CD14-positive monocyte (primary cell): ENCODE measurements around the gene SBF2. TPM values are rescaled to one million over a fixed set of nuclear protein-coding genes. Genes with fewer than 3 reads are reported as not detected.

Experiments
- DNase-seq, 3 donors: peaks; one replicate each; pipeline ENCODE4 v3.0.0-alpha.2; 2011 to 2022
- H2AFZ ChIP-seq: 2 replicates; pipeline ENCODE4 v1.6.0; 2012; ENCODE audit warnings: mild to moderate bottlenecking, low read depth, low read length, inconsistent platforms; ENCODE audit not compliant: insufficient read depth, poor library complexity, severe bottlenecking
- H3K27ac ChIP-seq, 2 donors: 1 replicate in 1 of 2; 2 replicates in 1 of 2; pipeline ENCODE4 v1.5.1; 2012 to 2013; ENCODE audit warnings: low read length in 2 of 2, control low read depth in 1 of 2, inconsistent platforms in 1 of 2, low read depth in 1 of 2, mild to moderate bottlenecking in 1 of 2
- H3K27me3 ChIP-seq, 2 donors: one replicate each; pipeline versions ENCODE4 v1.6.0 to v1.6.1; 2011 to 2013; ENCODE audit warnings: low read length in 2 of 2; ENCODE audit not compliant: control insufficient read depth in 2 of 2, insufficient read depth in 2 of 2
- H3K36me3 ChIP-seq, 2 donors: replicated peaks in 1 of 2; 1 replicate in 1 of 2; 2 replicates in 1 of 2; pipeline versions ENCODE4 v1.5.1 to v1.6.1; 2012 to 2013; ENCODE audit warnings: low read length in 2 of 2, control low read depth in 1 of 2, inconsistent platforms in 1 of 2, mild to moderate bottlenecking in 1 of 2; ENCODE audit not compliant: insufficient read depth in 2 of 2, control insufficient read depth in 1 of 2
- H3K4me1 ChIP-seq, 2 donors: 1 replicate in 1 of 2; 2 replicates in 1 of 2; pipeline versions ENCODE4 v1.5.1 to v1.6.1; 2012 to 2013; ENCODE audit warnings: low read length in 2 of 2, control low read depth in 1 of 2, inconsistent platforms in 1 of 2, mild to moderate bottlenecking in 1 of 2, moderate library complexity in 1 of 2; ENCODE audit not compliant: insufficient read depth in 2 of 2, control insufficient read depth in 1 of 2
- H3K4me2 ChIP-seq: replicated peaks from 2 replicates; pipeline ENCODE3; 2012; ENCODE audit warnings: low read length, moderate library complexity, mild to moderate bottlenecking; ENCODE audit not compliant: poor library complexity, severe bottlenecking; ENCODE audit errors: extremely low read depth
- H3K4me3 ChIP-seq, 3 experiments: fragments of 200-600 bp in 1 of 3; sonication (generic) in 1 of 3; replicated peaks in 1 of 3; 1 replicate in 2 of 3; 2 replicates in 1 of 3; pipeline ENCODE4 v1.5.1; 2011 to 2013; ENCODE audit warnings: low read length in 3 of 3, mild to moderate bottlenecking in 3 of 3, control low read depth in 2 of 3, low read depth in 2 of 3, inconsistent platforms in 1 of 3, moderate library complexity in 1 of 3
- H3K79me2 ChIP-seq: 2 replicates; pipeline ENCODE4 v1.6.0; 2012; ENCODE audit warnings: mild to moderate bottlenecking, control low read depth, inconsistent platforms, low read length, moderate library complexity; ENCODE audit not compliant: insufficient read depth
- H3K9ac ChIP-seq: 2 replicates; pipeline ENCODE4 v1.6.0; 2017; ENCODE audit warnings: low read length, mild to moderate bottlenecking; ENCODE audit not compliant: insufficient read depth, poor library complexity, severe bottlenecking
- H3K9me3 ChIP-seq, 2 donors: replicated peaks in 1 of 2; 1 replicate in 1 of 2; 2 replicates in 1 of 2; pipeline versions ENCODE4 v1.5.1 to v1.6.1; 2012 to 2013; ENCODE audit warnings: low read length in 2 of 2, control low read depth in 1 of 2; ENCODE audit not compliant: control insufficient read depth in 1 of 2, insufficient read depth in 1 of 2
- H4K20me1 ChIP-seq: 2 replicates; pipeline ENCODE4 v1.6.0; 2012; ENCODE audit warnings: mild to moderate bottlenecking, low read length, control low read depth, moderate library complexity; ENCODE audit not compliant: insufficient read depth
- H3K27ac Mint-ChIP-seq, 7 donors: one replicate each; pipeline ENCODE4 v1.8.0; 2020; ENCODE audit warnings: mild to moderate bottlenecking in 7 of 7, mixed read lengths in 7 of 7, moderate library complexity in 6 of 7, inconsistent platforms in 2 of 7
- H3K27me3 Mint-ChIP-seq, 3 donors: one replicate each; pipeline ENCODE4 v1.8.0; 2021 to 2022; ENCODE audit warnings: low read depth in 3 of 3, mild to moderate bottlenecking in 3 of 3, mixed read lengths in 3 of 3, moderate library complexity in 3 of 3, inconsistent platforms in 1 of 3
- H3K36me3 Mint-ChIP-seq, 2 donors: one replicate each; pipeline ENCODE4 v1.8.0; 2020; ENCODE audit warnings: mixed read lengths in 2 of 2, inconsistent platforms in 1 of 2, mild to moderate bottlenecking in 1 of 2
- H3K4me1 Mint-ChIP-seq: one replicate; pipeline ENCODE4 v1.8.0; 2020; ENCODE audit warnings: mild to moderate bottlenecking, mixed read lengths
- H3K4me3 Mint-ChIP-seq, 2 donors: one replicate each; pipeline ENCODE4 v1.8.0; 2020; ENCODE audit warnings: mild to moderate bottlenecking in 2 of 2, mixed read lengths in 2 of 2, moderate library complexity in 1 of 2
- H3K9me3 Mint-ChIP-seq, 7 donors: one replicate each; pipeline ENCODE4 v1.8.0; 2020 to 2022; ENCODE audit warnings: mixed read lengths in 7 of 7, mild to moderate bottlenecking in 6 of 7, moderate library complexity in 6 of 7, inconsistent platforms in 2 of 7
- CTCF ChIP-seq: fragments of 200-600 bp; IDR thresholded peaks from one replicate; pipeline ENCODE4 v1.8.0; 2022; ENCODE audit warnings: antibody characterized with exemption, mild to moderate bottlenecking
- WGBS: methylation state at CpG from one replicate; pipeline ENCODE4 v1.1.5; 2013; ENCODE audit warnings: missing lambda C conversion rate; ENCODE audit not compliant: insufficient coverage; 5-methylcytosine and 5-hydroxymethylcytosine counted together
- intact Hi-C, 2 donors: fragments of 100-400 bp; cut with micrococcal nuclease; formaldehyde crosslinking; loops; one replicate each; pipeline versions ENCODE4 v1.15.0 to v1.15.1; 2023
- polyA plus RNA-seq, 3 donors: library from polyadenylated mRNA; depleted of rRNA in 1 of 3; unstranded in 2 of 3; stranded (reverse) in 1 of 3; fragments of 300-500 nt in 2 of 3; fragments of >200 nt in 1 of 3; fragmentation: Illumina TruSeq in 2 of 3; gene quantifications; 1 replicate in 2 of 3; 2 replicates in 1 of 3; pipeline ENCODE4 v1.2.3, GENCODE V29; 2012 to 2021

SBF2 gene
- polyA plus RNA-seq, 3 donors, result 8.9 to 30.7 (median 16.4) TPM

- Histone ChIP-seq H3K27ac (no peak overlapping the region), H2AFZ (no peak overlapping the region), H3K4me3 (no peak overlapping the region), H3K4me1 (no peaks in the 10 kb centered on the region), H3K9me3 (no peaks in the 10 kb centered on the region), H3K27me3 (no peaks in the 10 kb centered on the region), H4K20me1 (no peaks in the 10 kb centered on the region), H3K79me2 (no peaks in the 10 kb centered on the region), H3K9ac (no peak overlapping the region), H3K4me2 (no peak overlapping the region), H3K36me3 (no peaks in the 10 kb centered on the region)
- peaks cover 0 to 7% (median 5%) of the 10 kb centered on the region in 7 donors for H3K9me3 Mint-ChIP-seq
- no peak for TF ChIP-seq CTCF
- intact Hi-C loops, result no loop called here
- H3K4me3 Mint-ChIP-seq, result no peak overlapping the region
- H3K36me3 Mint-ChIP-seq, result peaks cover 12 to 18% of the 10 kb centered on the region in 2 donors
- no peak overlapping the region for H3K27ac Mint-ChIP-seq
- no peak for DNase-seq
- no CpG with 5 or more reads among the region's 2 CpGs for WGBS
- H3K4me1 Mint-ChIP-seq, result no peaks in the 10 kb centered on the region
- H3K27me3 Mint-ChIP-seq, result peaks cover 0 to 2% (median 0%) of the 10 kb centered on the region in 3 donors
Measured at GRCh38 chr11:9880657-9881056, 413.4 kb downstream of the SBF2 start.

GRCh38 chr11:9878936-9879335, 415.1 kb downstream of the SBF2 start:
- H3K9me3 Mint-ChIP-seq, result peaks cover 0 to 7% (median 5%) of the 10 kb centered on the region in 7 donors
- H3K4me3 ChIP-seq, result no peak overlapping the region
- no peaks in the 10 kb centered on the region for H3K4me1 Mint-ChIP-seq
- H3K36me3 ChIP-seq, result no peaks in the 10 kb centered on the region
- H3K9me3 ChIP-seq, result no peaks in the 10 kb centered on the region
- no peaks in the 10 kb centered on the region for H3K79me2 ChIP-seq
- H3K36me3 Mint-ChIP-seq, result peaks cover 12 to 14% of the 10 kb centered on the region in 2 donors
- no peak overlapping the region for H3K27ac ChIP-seq
- H3K27ac Mint-ChIP-seq, result no peak overlapping the region
- H3K27me3 Mint-ChIP-seq, result peaks cover 0 to 2% (median 0%) of the 10 kb centered on the region in 3 donors
- no peaks in the 10 kb centered on the region for H3K27me3 ChIP-seq
- no peaks in the 10 kb centered on the region for H3K4me1 ChIP-seq
- H3K9ac ChIP-seq, result no peak overlapping the region
- no peak overlapping the region for H3K4me2 ChIP-seq
- no peaks in the 10 kb centered on the region for H4K20me1 ChIP-seq
- H3K4me3 Mint-ChIP-seq, result no peak overlapping the region
- DNase-seq, result no peak
- H2AFZ ChIP-seq, result no peak overlapping the region
- TF ChIP-seq CTCF, result no peak
- no CpG with 5 or more reads among the region's 2 CpGs for WGBS
- intact Hi-C loops, result no loop called here
